HEK293 (cell line): Measurements from ENCODE around the gene TMOD1.

ENCODE experiments used
- SCRT2 ChIP-seq: fragments of 450-650 bp; formaldehyde crosslinking; IDR thresholded peaks from 2 replicates; pipeline ENCODE4 v1.5.1; 2016; ENCODE audit warnings: missing biosample characterization, missing genetic modification characterization
- ZFP3 ChIP-seq: fragments of 450-650 bp; formaldehyde crosslinking; IDR thresholded peaks from 2 replicates; pipeline ENCODE4 v1.5.1; 2016; ENCODE audit warnings: low read depth, missing biosample characterization, missing genetic modification characterization
- TF ChIP-seq, protein P1 (sequence below): fragments of 450-650 bp; formaldehyde crosslinking; IDR thresholded peaks from 2 replicates; pipeline ENCODE4 v1.5.1; 2016; ENCODE audit warnings: missing biosample characterization, missing genetic modification characterization

- TF ChIP-seq, protein P1, sequence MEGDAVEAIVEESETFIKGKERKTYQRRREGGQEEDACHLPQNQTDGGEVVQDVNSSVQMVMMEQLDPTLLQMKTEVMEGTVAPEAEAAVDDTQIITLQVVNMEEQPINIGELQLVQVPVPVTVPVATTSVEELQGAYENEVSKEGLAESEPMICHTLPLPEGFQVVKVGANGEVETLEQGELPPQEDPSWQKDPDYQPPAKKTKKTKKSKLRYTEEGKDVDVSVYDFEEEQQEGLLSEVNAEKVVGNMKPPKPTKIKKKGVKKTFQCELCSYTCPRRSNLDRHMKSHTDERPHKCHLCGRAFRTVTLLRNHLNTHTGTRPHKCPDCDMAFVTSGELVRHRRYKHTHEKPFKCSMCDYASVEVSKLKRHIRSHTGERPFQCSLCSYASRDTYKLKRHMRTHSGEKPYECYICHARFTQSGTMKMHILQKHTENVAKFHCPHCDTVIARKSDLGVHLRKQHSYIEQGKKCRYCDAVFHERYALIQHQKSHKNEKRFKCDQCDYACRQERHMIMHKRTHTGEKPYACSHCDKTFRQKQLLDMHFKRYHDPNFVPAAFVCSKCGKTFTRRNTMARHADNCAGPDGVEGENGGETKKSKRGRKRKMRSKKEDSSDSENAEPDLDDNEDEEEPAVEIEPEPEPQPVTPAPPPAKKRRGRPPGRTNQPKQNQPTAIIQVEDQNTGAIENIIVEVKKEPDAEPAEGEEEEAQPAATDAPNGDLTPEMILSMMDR (tag by site-specific recombination), result no peak
- TF ChIP-seq SCRT2 (tag by site-specific recombination) (no peak), ZFP3 (tag by site-specific recombination) (no peak)
Observed at GRCh38 chr9:97573482-97574073, 72.1 kb downstream of the TMOD1 start.
